Common myeloid progenitor, CD34-positive (primary cell): Measurements from ENCODE around the gene NALCN.

Source experiments
- CTCF ChIA-PET: fragments of 350-600 bp; sonication (Branson Sonifier 250); formaldehyde crosslinking; loops from one replicate; lab custom pipeline; 2021; ENCODE audit warnings: antibody characterized with exemption; lab: Charles Lee
- POLR2A ChIA-PET: fragments of 350-600 bp; sonication (Branson Sonifier 250); formaldehyde crosslinking; loops from one replicate; lab custom pipeline; 2021; ENCODE audit warnings: antibody characterized with exemption; lab: Charles Lee
- DNase-seq, 3 donors: peaks; one replicate each; pipeline versions ENCODE4 v3.0.0 to v3.0.0-alpha.2; 2013
- H3K27ac ChIP-seq, 2 experiments: 1 replicate in 1 of 2; 2 replicates in 1 of 2; pipeline ENCODE4 v1.7.0; 2013; ENCODE audit warnings: inconsistent platforms in 2 of 2, low read length in 2 of 2, mild to moderate bottlenecking in 2 of 2, low read depth in 1 of 2, moderate library complexity in 1 of 2; ENCODE audit not compliant: severe bottlenecking in 2 of 2, insufficient read depth in 1 of 2, poor library complexity in 1 of 2
- H3K27me3 ChIP-seq, 5 experiments: replicated peaks in 2 of 5; 1 replicate in 3 of 5; 2 replicates in 2 of 5; pipeline versions ENCODE4 v1.6.1 to v1.7.0; 2013; ENCODE audit warnings: low read length in 4 of 5, mild to moderate bottlenecking in 2 of 5, moderate library complexity in 2 of 5, inconsistent platforms in 1 of 5; ENCODE audit not compliant: insufficient read depth in 5 of 5, control insufficient read depth in 4 of 5
- H3K36me3 ChIP-seq, 4 experiments: 1 replicate in 2 of 4; 2 replicates in 2 of 4; pipeline versions ENCODE4 v1.6.1 to v1.7.0; 2013; ENCODE audit warnings: low read length in 3 of 4, control low read depth in 1 of 4, mild to moderate bottlenecking in 1 of 4; ENCODE audit not compliant: control insufficient read depth in 4 of 4, insufficient read depth in 4 of 4
- H3K4me1 ChIP-seq, 4 experiments: 1 replicate in 3 of 4; 2 replicates in 1 of 4; pipeline versions ENCODE4 v1.6.1 to v1.7.1; 2013; ENCODE audit warnings: low read length in 3 of 4, mild to moderate bottlenecking in 3 of 4, control low read depth in 1 of 4, inconsistent platforms in 1 of 4, moderate library complexity in 1 of 4; ENCODE audit not compliant: control insufficient read depth in 4 of 4, insufficient read depth in 4 of 4; ENCODE audit errors: control extremely low read depth in 1 of 4
- H3K4me3 ChIP-seq, 7 experiments: 1 replicate in 4 of 7; 2 replicates in 3 of 7; pipeline versions ENCODE4 v1.5.1 to v1.7.0; 2013; ENCODE audit warnings: mild to moderate bottlenecking in 7 of 7, low read length in 6 of 7, moderate library complexity in 6 of 7, inconsistent platforms in 2 of 7, low read depth in 2 of 7, control low read depth in 1 of 7; ENCODE audit not compliant: insufficient read depth in 4 of 7, control insufficient read depth in 1 of 7; ENCODE audit errors: extremely low read depth in 1 of 7
- H3K9me3 ChIP-seq, 5 experiments: 1 replicate in 4 of 5; 2 replicates in 1 of 5; pipeline versions ENCODE4 v1.6.1 to v1.7.1; 2013; ENCODE audit warnings: low read length in 4 of 5, mild to moderate bottlenecking in 2 of 5, inconsistent platforms in 1 of 5, low read depth in 1 of 5, moderate library complexity in 1 of 5; ENCODE audit not compliant: control insufficient read depth in 4 of 5, insufficient read depth in 2 of 5; ENCODE audit errors: control extremely low read depth in 1 of 5
- WGBS: methylation state at CpG from one replicate; pipeline ENCODE4 v1.1.5; 2013; ENCODE audit not compliant: insufficient coverage; 5-methylcytosine and 5-hydroxymethylcytosine counted together

Gene NALCN

GRCh38 chr13:101271681-101272245 is 144.5 kb downstream of the NALCN start:
- ChIA-PET POLR2A (no interaction called here), CTCF (no interaction called here)
- no peak overlapping the region for H3K4me3 ChIP-seq
- H3K4me1 ChIP-seq: no peaks in the 10 kb centered on the region
- H3K27ac ChIP-seq: no peak overlapping the region
- no peaks in the 10 kb centered on the region for H3K27me3 ChIP-seq
- no peaks in the 10 kb centered on the region for H3K9me3 ChIP-seq
- no peak for DNase-seq
- WGBS: 97% methylated on average over 9 of the region's 11 CpGs
- no peaks in the 10 kb centered on the region for H3K36me3 ChIP-seq

- no peaks in the 10 kb centered on the region for H3K36me3 ChIP-seq
- POLR2A ChIA-PET: no interaction called here
- 93% methylated on average over 3 of the region's 5 CpGs for WGBS
- no peaks in the 10 kb centered on the region for H3K9me3 ChIP-seq
- no peak for DNase-seq
- no peak overlapping the region for H3K27ac ChIP-seq
- CTCF ChIA-PET: no interaction called here
- H3K4me1 ChIP-seq: no peaks in the 10 kb centered on the region
- H3K4me3 ChIP-seq: no peak overlapping the region
- H3K27me3 ChIP-seq: no peaks in the 10 kb centered on the region
These were observed 148.7 kb downstream of the NALCN start for GRCh38 chr13:101267656-101268055.

GRCh38 chr13:101265934-101266333 is 150.4 kb downstream of the NALCN start:
- H3K4me3 ChIP-seq: no peak overlapping the region
- no peaks in the 10 kb centered on the region for H3K4me1 ChIP-seq
- no peaks in the 10 kb centered on the region for H3K9me3 ChIP-seq
- no peak for DNase-seq
- H3K27ac ChIP-seq: no peak overlapping the region
- POLR2A ChIA-PET: no interaction called here
- WGBS: 86% methylated on average over 2 of the region's 3 CpGs
- no peaks in the 10 kb centered on the region for H3K27me3 ChIP-seq
- CTCF ChIA-PET: no interaction called here
- H3K36me3 ChIP-seq: no peaks in the 10 kb centered on the region

- no peak overlapping the region for H3K27ac ChIP-seq
- H3K36me3 ChIP-seq: no peaks in the 10 kb centered on the region
- H3K9me3 ChIP-seq: no peaks in the 10 kb centered on the region
- no peak overlapping the region for H3K4me3 ChIP-seq
- 86% methylated on average over 1 of the region's 2 CpGs for WGBS
- no peaks in the 10 kb centered on the region for H3K27me3 ChIP-seq
- no peak for DNase-seq
- ChIA-PET CTCF (no interaction called here), POLR2A (no interaction called here)
- H3K4me1 ChIP-seq: no peaks in the 10 kb centered on the region
These were observed 151.4 kb downstream of the NALCN start for GRCh38 chr13:101264931-101265330.

- POLR2A ChIA-PET: no interaction called here
These were observed 154.0 kb downstream of the NALCN start for GRCh38 chr13:101262306-101262705.

GRCh38 chr13:101258509-101258908 is 157.8 kb downstream of the NALCN start:
- Histone ChIP-seq H3K4me3 (no peak overlapping the region), H3K4me1 (peaks cover 0 to 5% (median 0%) of the 10 kb centered on the region in 4 experiments), H3K27me3 (no peaks in the 10 kb centered on the region), H3K27ac (no peak overlapping the region), H3K36me3 (no peaks in the 10 kb centered on the region), H3K9me3 (no peaks in the 10 kb centered on the region)
- no peak for DNase-seq
- ChIA-PET POLR2A (no interaction called here), CTCF (no interaction called here)
- 93% methylated on average over 6 of the region's 6 CpGs for WGBS

More at GRCh38 chr13:101262306-101262705, 154.0 kb downstream of the NALCN start:
- DNase-seq: no peak
- H3K36me3 ChIP-seq: no peaks in the 10 kb centered on the region
- CTCF ChIA-PET: no interaction called here
- no CpG with 5 or more reads among the region's 2 CpGs for WGBS
- peaks cover 0 to 5% (median 0%) of the 10 kb centered on the region in 4 experiments for H3K4me1 ChIP-seq
- no peak overlapping the region for H3K27ac ChIP-seq
- no peaks in the 10 kb centered on the region for H3K9me3 ChIP-seq
- no peak overlapping the region for H3K4me3 ChIP-seq
- no peaks in the 10 kb centered on the region for H3K27me3 ChIP-seq

GRCh38 chr13:101258071-101258470 is 158.2 kb downstream of the NALCN start:
- CTCF ChIA-PET: no interaction called here
- no peak overlapping the region for H3K27ac ChIP-seq
- no peak overlapping the region for H3K4me3 ChIP-seq
- H3K9me3 ChIP-seq: no peaks in the 10 kb centered on the region
- peaks cover 0 to 5% (median 0%) of the 10 kb centered on the region in 4 experiments for H3K4me1 ChIP-seq
- WGBS: 92% methylated on average over 11 of the region's 11 CpGs
- no peaks in the 10 kb centered on the region for H3K27me3 ChIP-seq
- no peaks in the 10 kb centered on the region for H3K36me3 ChIP-seq
- POLR2A ChIA-PET: no interaction called here
- DNase-seq: peak in 2 of 3 donors; percentile 13 to 57
